ENCODE results near the gene NXF1. TPM values are rescaled to one million over a fixed set of nuclear protein-coding genes. Genes with fewer than 3 reads are reported as not detected.
A peak's percentile ranks its signal among the peaks of the same experiment; 100 is the strongest.

Gene NXF1
- total and polyA plus RNA-seq, 10 of the 15 experiments (the other 5 are each of a cell fraction or from before 2014, with no cell fraction given) = 20.7 to 84.9 (median 40.6) TPM

DNA sequence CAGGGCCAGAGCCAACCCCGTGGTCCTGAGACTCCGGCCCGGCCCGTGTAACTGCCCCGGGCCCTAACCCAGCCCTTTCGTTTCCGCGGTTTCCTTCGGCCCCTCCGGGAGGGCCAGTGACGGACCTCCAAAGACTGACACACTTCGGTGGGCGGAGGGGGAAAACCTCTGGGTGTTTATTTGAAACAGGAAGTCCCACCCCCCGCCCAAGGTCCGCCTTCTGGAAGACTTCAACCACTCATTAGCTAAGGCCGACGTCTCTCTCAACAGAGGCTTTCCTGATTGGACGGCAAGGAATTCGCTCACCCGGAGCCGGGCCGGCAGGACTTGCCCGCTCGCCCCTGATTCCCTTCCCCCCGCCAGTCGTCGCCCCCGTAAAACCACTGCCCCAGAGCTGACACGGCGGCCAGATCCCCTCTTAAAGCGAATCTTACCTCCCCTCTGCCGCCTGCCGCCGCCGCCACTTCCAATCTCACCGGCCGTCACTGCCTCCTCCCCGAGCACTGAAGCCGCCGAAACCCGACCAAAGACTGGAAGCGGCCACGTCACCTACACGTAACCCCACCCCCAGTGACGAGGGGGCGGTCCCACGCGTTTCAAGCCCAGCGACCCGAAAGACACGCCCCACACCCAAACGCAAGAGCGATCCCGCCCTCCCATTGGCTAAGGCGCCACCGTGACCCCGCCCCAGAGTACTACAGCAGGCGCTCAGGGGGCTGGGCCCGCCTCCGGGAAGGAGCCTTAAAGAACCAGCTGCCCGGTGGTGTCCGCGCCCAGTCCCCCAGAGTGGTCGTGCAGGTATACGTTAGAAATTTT is 26.5 kb upstream of the NXF1 start, which contains the start of gene STX5:
STX5 (minus strand) TSS at position 532 of the 816 bp plus-strand sequence. CDS start 808 bp downstream, outside the sequence.
- H3K4me3 ChIP-seq = peak within 1 kb of the TSS; percentile 99
- ChIA-PET POLR2A (interaction anchor here (0.5 to 2.9 kb wide), 25 partner anchors 10 to 839 kb away, joined by 3 to 50 read pairs (median 5); partner anchors contain the start of genes C11orf98, CSKMT, NXF1 and TMEM223), CTCF (interaction anchor here (0.6 to 3.3 kb wide), 9 partner anchors 12 to 240 kb away, joined by 3 to 31 read pairs (median 3); partner anchors contain the start of genes TMEM179B and TUT1), RAD21 (ENCODE audit: unreplicated experiment) (interaction anchor here (0.7 to 2.1 kb wide), 13 partner anchors 9 to 103 kb away, joined by 3 to 12 read pairs (median 4); partner anchors contain the start of genes NXF1, TMEM179B, TMEM223 and TTC9C), SMC1A (ENCODE audit: uncharacterized antibody, unreplicated experiment) (interaction anchor here (0.6 to 1.9 kb wide), 8 partner anchors 9 to 1147 kb away, joined by 3 to 7 read pairs (median 4); partner anchors contain the start of gene ZBTB3)
- H2AFZ ChIP-seq (ENCODE audit: control insufficient read depth, low read depth, low read length) = peak within 1 kb of the TSS; percentile 51
- H3K4me1 ChIP-seq (ENCODE audit: control insufficient read depth, insufficient read depth, low read length) = peaks cover 8% of the 10 kb centered on the region
- H4K20me1 ChIP-seq (ENCODE audit: control insufficient read depth, insufficient read depth) = no peaks in the 10 kb centered on the region
- ATAC-seq (peak; percentile 93), FAIRE-seq (peak; percentile 86), DNase-seq (ENCODE audit: low read depth, low spot score) (peak; percentile 93)
- 1% methylated on average over 65 of the region's 65 CpGs for WGBS (ENCODE audit: insufficient coverage, insufficient replicate concordance, low lambda C conversion rate, missing lambda C conversion rate)
- no peaks in the 10 kb centered on the region for H3K9me3 ChIP-seq (replicated peaks; ENCODE audit: control insufficient read depth, insufficient read depth, low read length)
- intact Hi-C loops (cut with micrococcal nuclease; ENCODE audit: unreplicated experiment) (loop anchor here (10.0 kb wide), 1 partner anchor 237 kb away; the partner anchor contains the start of gene TUT1), in situ Hi-C loops (cut with MboI) (no loop called here)
- TSS peak; percentile 79 for BruUV-seq (replicated peaks)
- H3K36me3 ChIP-seq (ENCODE audit: control insufficient read depth in 2 of 2, insufficient read depth in 2 of 2, low read length in 1 of 2) = peaks cover 21 to 25% of the 10 kb centered on the region in 2 experiments
- peak within 1 kb of the TSS; percentile 53 for H3K9ac ChIP-seq (ENCODE audit: control insufficient read depth, insufficient read depth, low read length)
- no peaks in the 10 kb centered on the region for H3K27me3 ChIP-seq (replicated peaks in 1 of 2; ENCODE audit: control insufficient read depth in 2 of 2, insufficient read depth in 2 of 2, low read length in 1 of 2)
- peak within 1 kb of the TSS; percentile 84 for H3K27ac ChIP-seq (ENCODE audit: control insufficient read depth, insufficient read depth)
- peaks cover 28% of the 10 kb centered on the region for H3K79me2 ChIP-seq (ENCODE audit: control insufficient read depth, insufficient read depth, low read length)
- peak within 1 kb of the TSS; percentile 92 for H3K4me2 ChIP-seq (ENCODE audit: control insufficient read depth, insufficient read depth)
- no peak for TF ChIP-seq E2F4 (IDR thresholded peaks at IDR 0.05; ENCODE audit: low read depth, low read length)
- peak; percentile 52 for TF ChIP-seq RELA (IDR thresholded peaks at IDR 0.05; ENCODE audit: borderline replicate concordance, partially characterized antibody)
- peak; percentile 61 for TF ChIP-seq IKZF1 (conservative IDR thresholded peaks at IDR 0.05)
- peak; percentile 62; the same call in 1 of the 2 replicates for TF ChIP-seq GATAD2B (conservative IDR thresholded peaks at IDR 0.05; ENCODE audit: low read depth)
- TF ChIP-seq, protein P1, sequence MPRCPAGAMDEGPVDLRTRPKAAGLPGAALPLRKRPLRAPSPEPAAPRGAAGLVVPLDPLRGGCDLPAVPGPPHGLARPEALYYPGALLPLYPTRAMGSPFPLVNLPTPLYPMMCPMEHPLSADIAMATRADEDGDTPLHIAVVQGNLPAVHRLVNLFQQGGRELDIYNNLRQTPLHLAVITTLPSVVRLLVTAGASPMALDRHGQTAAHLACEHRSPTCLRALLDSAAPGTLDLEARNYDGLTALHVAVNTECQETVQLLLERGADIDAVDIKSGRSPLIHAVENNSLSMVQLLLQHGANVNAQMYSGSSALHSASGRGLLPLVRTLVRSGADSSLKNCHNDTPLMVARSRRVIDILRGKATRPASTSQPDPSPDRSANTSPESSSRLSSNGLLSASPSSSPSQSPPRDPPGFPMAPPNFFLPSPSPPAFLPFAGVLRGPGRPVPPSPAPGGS (IDR thresholded peaks at IDR 0.05; ENCODE audit: borderline replicate concordance, insufficient read depth, low read depth, low read length, poor library complexity, severe bottlenecking) = peak; percentile 1
- TF ChIP-seq POLR2AphosphoS2 (IDR thresholded peaks at IDR 0.05; ENCODE audit: low read depth, low read length) = peak; percentile 92; the same call in 1 of the 2 replicates
- peak; percentile 33 for TF ChIP-seq MYC (IDR thresholded peaks at IDR 0.05; ENCODE audit: insufficient read depth, insufficient read length, insufficient replicate concordance, low read length, severe bottlenecking)
- peak; percentile 14; the same call in 1 of the 2 replicates for TF ChIP-seq TCF12 (IDR thresholded peaks at IDR 0.05; ENCODE audit: low read depth, low read length)
- peak; percentile 82 for TF ChIP-seq MLLT1 (IDR thresholded peaks at IDR 0.05)
- TF ChIP-seq, protein P2, sequence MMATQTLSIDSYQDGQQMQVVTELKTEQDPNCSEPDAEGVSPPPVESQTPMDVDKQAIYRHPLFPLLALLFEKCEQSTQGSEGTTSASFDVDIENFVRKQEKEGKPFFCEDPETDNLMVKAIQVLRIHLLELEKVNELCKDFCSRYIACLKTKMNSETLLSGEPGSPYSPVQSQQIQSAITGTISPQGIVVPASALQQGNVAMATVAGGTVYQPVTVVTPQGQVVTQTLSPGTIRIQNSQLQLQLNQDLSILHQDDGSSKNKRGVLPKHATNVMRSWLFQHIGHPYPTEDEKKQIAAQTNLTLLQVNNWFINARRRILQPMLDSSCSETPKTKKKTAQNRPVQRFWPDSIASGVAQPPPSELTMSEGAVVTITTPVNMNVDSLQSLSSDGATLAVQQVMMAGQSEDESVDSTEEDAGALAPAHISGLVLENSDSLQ (IDR thresholded peaks at IDR 0.05) = peak; percentile 99
- TF ChIP-seq RAD51 (IDR thresholded peaks at IDR 0.05) = peak; percentile 59
- TF ChIP-seq PAX5 (IDR thresholded peaks at IDR 0.05; ENCODE audit: borderline replicate concordance, low read depth, low read length) = peak; percentile 71; the same call in 1 of the 2 replicates
- no peak for TF ChIP-seq JUNB (IDR thresholded peaks at IDR 0.05)
- peak; percentile 64; the same call in 1 of the 2 replicates for TF ChIP-seq PML (IDR thresholded peaks at IDR 0.05; ENCODE audit: low read length)
- peak; percentile 86 for TF ChIP-seq KLF5 (IDR thresholded peaks at IDR 0.05; ENCODE audit: partially characterized antibody)
- peak; percentile 59 for TF ChIP-seq NR2C1 (IDR thresholded peaks at IDR 0.05)
- TF ChIP-seq CREM (IDR thresholded peaks at IDR 0.05; ENCODE audit: low read depth) = peak; percentile 89
